ENCODE results near the gene GRB10. TPM values are rescaled to one million over a fixed set of nuclear protein-coding genes. Genes with fewer than 3 reads are reported as not detected.
"Not testable (repeated sequence)": the region's sequence is repeated elsewhere in the genome, so short reads cannot be mapped to it uniquely, and the experiment has no call there.

GRB10 gene
- polyA plus RNA-seq, 1 donor, result 13.4 TPM

GRCh38 chr7:50554431-50555322 lies 228.0 kb downstream of the GRB10 start:
- DNase-seq (ENCODE audit: low read depth), result no peak

- no peak for DNase-seq (ENCODE audit: low read depth)
Observed at GRCh38 chr7:50553973-50554372, 228.7 kb downstream of the GRB10 start.

- peak; percentile 22 for DNase-seq (ENCODE audit: low read depth)
Observed at GRCh38 chr7:50552921-50553320, 229.8 kb downstream of the GRB10 start.

- no peak for DNase-seq (ENCODE audit: low read depth)
Observed at GRCh38 chr7:50552139-50552538, 230.6 kb downstream of the GRB10 start.

- not testable (repeated sequence) for DNase-seq (ENCODE audit: low read depth)
Observed at GRCh38 chr7:50545613-50546012, 237.1 kb downstream of the GRB10 start.

- no peak for DNase-seq (ENCODE audit: low read depth)
Observed at GRCh38 chr7:50544992-50545391, 237.7 kb downstream of the GRB10 start.

GRCh38 chr7:50543776-50544442 lies 238.8 kb downstream of the GRB10 start:
- DNase-seq (ENCODE audit: low read depth), result no peak

- no peak for DNase-seq (ENCODE audit: low read depth)
Observed at GRCh38 chr7:50542132-50542531, 240.6 kb downstream of the GRB10 start.

- no peak for DNase-seq (ENCODE audit: low read depth)
Observed at GRCh38 chr7:50540785-50541579, 241.7 kb downstream of the GRB10 start.

Other genes starting within 250 kb of the GRB10 start
- gene DDC, start 217.5 kb downstream of the GRB10 start, polyA plus RNA-seq (ENCODE audit: insufficient read length), result not detected

All from forelimb muscle (tissue), 1 donor.